H1 (cell line): ENCODE data around the gene THBS3.

Experiments used
- CREB1 ChIP-seq: IDR thresholded peaks from 2 replicates; pipeline ENCODE4 v1.6.1; 2012; ENCODE audit warnings: inconsistent platforms
- EP300 ChIP-seq, 2 experiments: IDR thresholded peaks; 1 replicate in 1 of 2; 2 replicates in 1 of 2; pipeline ENCODE4 v1.6.1; 2011 to 2012; ENCODE audit warnings: low read depth in 2 of 2, low read length in 2 of 2, mild to moderate bottlenecking in 2 of 2, borderline replicate concordance in 1 of 2, inconsistent platforms in 1 of 2, moderate library complexity in 1 of 2
- EZH2 ChIP-seq: fragments of 200-600 bp; sonication (generic); IDR thresholded peaks from 2 replicates; pipeline ENCODE4 v1.7.1; 2012; ENCODE audit warnings: low read depth, mild to moderate bottlenecking, moderate library complexity, low read length, inconsistent platforms; ENCODE audit not compliant: severe bottlenecking
- TF ChIP-seq, protein P1 (sequence below), 3 experiments: IDR thresholded peaks; 1 replicate in 2 of 3; 2 replicates in 1 of 3; pipeline versions ENCODE4 v1.5.1 to v1.6.1; 2011; ENCODE audit warnings: low read length in 3 of 3, mild to moderate bottlenecking in 3 of 3, inconsistent platforms in 2 of 3, low read depth in 1 of 3, moderate library complexity in 1 of 3; ENCODE audit not compliant: insufficient read depth in 1 of 3; ENCODE audit errors: control extremely low read depth in 1 of 3

GRCh38 chr1:155170101-155170785, 37.5 kb downstream of the THBS3 start:
- TF ChIP-seq CREB1 (no peak), EZH2 (no peak), EP300 (IDR thresholded peaks at IDR 0.05; ENCODE audit: borderline replicate concordance in 1 of 2, low read depth in 2 of 2, low read length in 2 of 2) (no peak)
- TF ChIP-seq, protein P1, sequence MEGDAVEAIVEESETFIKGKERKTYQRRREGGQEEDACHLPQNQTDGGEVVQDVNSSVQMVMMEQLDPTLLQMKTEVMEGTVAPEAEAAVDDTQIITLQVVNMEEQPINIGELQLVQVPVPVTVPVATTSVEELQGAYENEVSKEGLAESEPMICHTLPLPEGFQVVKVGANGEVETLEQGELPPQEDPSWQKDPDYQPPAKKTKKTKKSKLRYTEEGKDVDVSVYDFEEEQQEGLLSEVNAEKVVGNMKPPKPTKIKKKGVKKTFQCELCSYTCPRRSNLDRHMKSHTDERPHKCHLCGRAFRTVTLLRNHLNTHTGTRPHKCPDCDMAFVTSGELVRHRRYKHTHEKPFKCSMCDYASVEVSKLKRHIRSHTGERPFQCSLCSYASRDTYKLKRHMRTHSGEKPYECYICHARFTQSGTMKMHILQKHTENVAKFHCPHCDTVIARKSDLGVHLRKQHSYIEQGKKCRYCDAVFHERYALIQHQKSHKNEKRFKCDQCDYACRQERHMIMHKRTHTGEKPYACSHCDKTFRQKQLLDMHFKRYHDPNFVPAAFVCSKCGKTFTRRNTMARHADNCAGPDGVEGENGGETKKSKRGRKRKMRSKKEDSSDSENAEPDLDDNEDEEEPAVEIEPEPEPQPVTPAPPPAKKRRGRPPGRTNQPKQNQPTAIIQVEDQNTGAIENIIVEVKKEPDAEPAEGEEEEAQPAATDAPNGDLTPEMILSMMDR (IDR thresholded peaks at IDR 0.05; ENCODE audit: control extremely low read depth in 1 of 3, insufficient read depth in 1 of 3, low read depth in 1 of 3, low read length in 3 of 3) = no peak
